ENCODE measurements around the gene RHPN2. TPM values are rescaled to one million over a fixed set of nuclear protein-coding genes. Genes with fewer than 3 reads are reported as not detected.
"Not testable (repeated sequence)": the region's sequence is repeated elsewhere in the genome, so short reads cannot be mapped to it uniquely, and the experiment has no call there.

Gene RHPN2
- total RNA-seq, 1 donor from 2014 or later = not detected

DNA sequence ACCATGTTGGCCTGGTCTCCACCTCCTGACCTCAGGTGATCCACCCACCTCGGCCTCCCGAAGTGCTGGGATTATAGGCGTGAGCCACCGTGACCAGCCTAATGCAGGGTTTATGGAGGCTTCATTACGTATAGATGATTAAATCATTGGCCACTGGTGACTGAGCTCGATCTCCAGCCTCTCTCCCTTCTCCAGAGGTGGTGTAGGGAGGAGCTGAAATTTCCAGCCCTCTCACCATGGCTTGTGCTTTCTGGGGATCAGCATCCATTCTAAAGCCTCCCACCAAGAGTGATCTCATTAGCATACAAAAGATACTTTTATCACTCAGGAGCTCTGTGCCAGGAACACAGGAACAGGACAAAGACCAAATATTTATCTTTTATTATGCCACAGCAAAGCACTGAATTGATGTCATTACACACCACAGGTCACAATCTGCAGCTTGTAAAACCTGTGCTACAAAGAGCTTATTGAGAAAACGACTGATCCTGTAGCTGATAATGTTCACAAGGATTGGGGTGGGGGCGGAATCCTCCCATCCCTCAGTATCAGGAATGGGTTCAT, 32.4 kb downstream of the RHPN2 start:
- DNase-seq (ENCODE audit: low spot score in 2 of 2) = no peak
- Histone ChIP-seq H3K36me3 (no peaks in the 10 kb centered on the region), H3K27ac (no peak overlapping the region), H3K27me3 (no peaks in the 10 kb centered on the region), H3K4me3 (no peak overlapping the region), H3K9me3 (peaks cover 0 to 4% of the 10 kb centered on the region in 2 donors), H3K4me1 (no peaks in the 10 kb centered on the region)
- intact Hi-C loops (cut with DNase I) = no loop called here
- TF ChIP-seq, protein P1, sequence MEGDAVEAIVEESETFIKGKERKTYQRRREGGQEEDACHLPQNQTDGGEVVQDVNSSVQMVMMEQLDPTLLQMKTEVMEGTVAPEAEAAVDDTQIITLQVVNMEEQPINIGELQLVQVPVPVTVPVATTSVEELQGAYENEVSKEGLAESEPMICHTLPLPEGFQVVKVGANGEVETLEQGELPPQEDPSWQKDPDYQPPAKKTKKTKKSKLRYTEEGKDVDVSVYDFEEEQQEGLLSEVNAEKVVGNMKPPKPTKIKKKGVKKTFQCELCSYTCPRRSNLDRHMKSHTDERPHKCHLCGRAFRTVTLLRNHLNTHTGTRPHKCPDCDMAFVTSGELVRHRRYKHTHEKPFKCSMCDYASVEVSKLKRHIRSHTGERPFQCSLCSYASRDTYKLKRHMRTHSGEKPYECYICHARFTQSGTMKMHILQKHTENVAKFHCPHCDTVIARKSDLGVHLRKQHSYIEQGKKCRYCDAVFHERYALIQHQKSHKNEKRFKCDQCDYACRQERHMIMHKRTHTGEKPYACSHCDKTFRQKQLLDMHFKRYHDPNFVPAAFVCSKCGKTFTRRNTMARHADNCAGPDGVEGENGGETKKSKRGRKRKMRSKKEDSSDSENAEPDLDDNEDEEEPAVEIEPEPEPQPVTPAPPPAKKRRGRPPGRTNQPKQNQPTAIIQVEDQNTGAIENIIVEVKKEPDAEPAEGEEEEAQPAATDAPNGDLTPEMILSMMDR (IDR thresholded peaks at IDR 0.05) = no peak

DNA sequence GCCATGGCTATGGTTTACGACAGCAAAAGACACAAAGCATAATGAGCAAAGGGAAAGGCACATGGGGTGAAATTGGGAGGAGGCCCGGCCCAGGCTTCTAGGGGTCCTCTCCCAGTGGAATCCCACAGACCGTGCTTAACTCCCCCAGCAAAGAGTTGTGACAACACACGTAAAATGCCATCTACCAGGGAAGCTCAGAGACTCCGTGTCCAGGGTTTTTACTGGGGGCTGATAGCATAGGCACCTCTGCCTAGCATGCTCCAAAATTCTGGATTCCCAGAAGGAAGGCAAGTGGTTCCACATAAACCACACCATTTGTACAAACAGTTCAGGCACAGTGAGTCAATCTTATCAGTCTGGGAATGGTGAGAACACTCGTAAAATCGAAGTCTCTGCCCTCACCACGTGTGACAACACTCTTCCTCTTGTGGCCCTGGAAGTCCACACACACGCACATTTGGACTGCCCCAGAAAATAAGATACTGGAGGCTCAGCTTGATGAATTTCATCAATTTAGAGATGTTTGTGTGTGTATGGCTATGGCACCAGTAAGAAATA, 34.9 kb downstream of the RHPN2 start:
- TF ChIP-seq, protein P1 (IDR thresholded peaks at IDR 0.05) = no peak
- H3K4me3 ChIP-seq = no peak overlapping the region
- no peaks in the 10 kb centered on the region for H3K4me1 ChIP-seq
- DNase-seq (ENCODE audit: low spot score in 2 of 2) = no peak
- no peaks in the 10 kb centered on the region for H3K27me3 ChIP-seq
- peaks cover 0 to 4% of the 10 kb centered on the region in 2 donors for H3K9me3 ChIP-seq
- no peak overlapping the region for H3K27ac ChIP-seq
- no peaks in the 10 kb centered on the region for H3K36me3 ChIP-seq
- intact Hi-C loops (cut with DNase I) = no loop called here

DNA sequence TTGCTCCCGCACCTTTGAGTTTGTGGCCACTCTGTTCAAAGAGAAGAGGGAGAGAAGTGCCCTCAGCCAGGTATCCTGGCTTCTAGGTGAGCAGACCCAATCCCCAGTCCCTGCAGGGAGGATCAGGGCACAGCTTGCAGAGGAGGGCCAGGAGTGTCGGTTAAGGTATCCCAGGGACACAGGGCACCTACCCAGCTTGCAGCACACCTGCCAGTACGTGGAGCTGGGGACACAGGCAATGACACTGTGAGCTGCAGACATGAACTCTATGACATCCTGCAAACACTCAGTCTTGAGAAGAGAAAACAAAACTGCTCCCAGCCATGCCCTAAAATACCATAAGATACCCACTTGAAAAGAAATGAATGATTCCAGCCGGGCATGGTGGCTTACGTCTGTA, 38.1 kb downstream of the RHPN2 start:
- H3K4me3 ChIP-seq; DNase-seq (ENCODE audit: low spot score in 2 of 2); H3K9me3 ChIP-seq; intact Hi-C loops (cut with DNase I); H3K36me3 ChIP-seq; H3K27me3 ChIP-seq; H3K4me1 ChIP-seq; H3K27ac ChIP-seq: not testable (repeated sequence)

- H3K9me3 ChIP-seq; H3K36me3 ChIP-seq; DNase-seq (ENCODE audit: low spot score in 2 of 2); H3K27ac ChIP-seq; H3K4me1 ChIP-seq; intact Hi-C loops (cut with DNase I); H3K4me3 ChIP-seq; H3K27me3 ChIP-seq: not testable (repeated sequence)
These were observed 39.0 kb downstream of the RHPN2 start for GRCh38 chr19:33025468-33026238.

- Histone ChIP-seq H3K9me3 (peaks cover 0 to under 1% of the 10 kb centered on the region in 2 donors), H3K27ac (no peak overlapping the region), H3K4me3 (no peak overlapping the region), H3K4me1 (no peaks in the 10 kb centered on the region), H3K36me3 (no peaks in the 10 kb centered on the region), H3K27me3 (no peaks in the 10 kb centered on the region)
- TF ChIP-seq, protein P1 (IDR thresholded peaks at IDR 0.05) = no peak
- intact Hi-C loops (cut with DNase I) = no loop called here
- no peak for DNase-seq (ENCODE audit: low spot score in 2 of 2)
These were observed 40.3 kb downstream of the RHPN2 start for GRCh38 chr19:33024398-33024797.

- no peaks in the 10 kb centered on the region for H3K36me3 ChIP-seq
- TF ChIP-seq, protein P1 (IDR thresholded peaks at IDR 0.05) = no peak
These were observed 42.1 kb downstream of the RHPN2 start for GRCh38 chr19:33022472-33023116.

DNA sequence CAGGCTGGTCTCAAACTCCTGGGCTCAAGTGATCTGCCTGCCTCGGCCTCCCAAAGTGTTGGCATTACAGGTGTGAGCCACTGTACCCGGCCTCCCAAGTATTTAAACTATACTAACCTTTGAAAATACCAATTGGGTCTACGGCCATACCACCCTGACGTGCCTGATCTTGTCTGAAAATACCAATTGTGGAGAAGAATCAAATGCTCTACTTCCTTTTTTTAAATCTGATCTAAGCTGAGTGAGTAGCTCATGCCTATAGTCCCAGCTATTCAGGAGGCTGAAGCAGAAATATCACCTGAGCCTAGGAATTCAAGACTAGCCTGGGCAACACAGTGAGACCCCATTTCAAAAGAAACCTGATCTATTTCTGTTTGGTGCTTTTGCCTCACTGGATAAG, 53.8 kb downstream of the RHPN2 start:
- intact Hi-C loops (cut with DNase I); DNase-seq (ENCODE audit: low spot score in 2 of 2): not testable (repeated sequence)

More at GRCh38 chr19:33022472-33023116, 42.1 kb downstream of the RHPN2 start:
- DNase-seq (ENCODE audit: low spot score in 2 of 2) = no peak
- H3K27ac ChIP-seq = no peak overlapping the region
- no peaks in the 10 kb centered on the region for H3K9me3 ChIP-seq
- no peak overlapping the region for H3K4me3 ChIP-seq
- H3K27me3 ChIP-seq = no peaks in the 10 kb centered on the region
- H3K4me1 ChIP-seq = no peaks in the 10 kb centered on the region
- intact Hi-C loops (cut with DNase I) = no loop called here

More for the DNA sequence above, 53.8 kb downstream of the RHPN2 start:
- not testable (repeated sequence) for H3K36me3 ChIP-seq, H3K4me3 ChIP-seq, H3K27ac ChIP-seq, H3K27me3 ChIP-seq, H3K4me1 ChIP-seq, H3K9me3 ChIP-seq
